ENCODE data around the gene TPST2. TPM values are rescaled to one million over a fixed set of nuclear protein-coding genes. Genes with fewer than 3 reads are reported as not detected.

Gene TPST2
- total RNA-seq, result 25.0 and 33.2 TPM in 2 replicates

DNA sequence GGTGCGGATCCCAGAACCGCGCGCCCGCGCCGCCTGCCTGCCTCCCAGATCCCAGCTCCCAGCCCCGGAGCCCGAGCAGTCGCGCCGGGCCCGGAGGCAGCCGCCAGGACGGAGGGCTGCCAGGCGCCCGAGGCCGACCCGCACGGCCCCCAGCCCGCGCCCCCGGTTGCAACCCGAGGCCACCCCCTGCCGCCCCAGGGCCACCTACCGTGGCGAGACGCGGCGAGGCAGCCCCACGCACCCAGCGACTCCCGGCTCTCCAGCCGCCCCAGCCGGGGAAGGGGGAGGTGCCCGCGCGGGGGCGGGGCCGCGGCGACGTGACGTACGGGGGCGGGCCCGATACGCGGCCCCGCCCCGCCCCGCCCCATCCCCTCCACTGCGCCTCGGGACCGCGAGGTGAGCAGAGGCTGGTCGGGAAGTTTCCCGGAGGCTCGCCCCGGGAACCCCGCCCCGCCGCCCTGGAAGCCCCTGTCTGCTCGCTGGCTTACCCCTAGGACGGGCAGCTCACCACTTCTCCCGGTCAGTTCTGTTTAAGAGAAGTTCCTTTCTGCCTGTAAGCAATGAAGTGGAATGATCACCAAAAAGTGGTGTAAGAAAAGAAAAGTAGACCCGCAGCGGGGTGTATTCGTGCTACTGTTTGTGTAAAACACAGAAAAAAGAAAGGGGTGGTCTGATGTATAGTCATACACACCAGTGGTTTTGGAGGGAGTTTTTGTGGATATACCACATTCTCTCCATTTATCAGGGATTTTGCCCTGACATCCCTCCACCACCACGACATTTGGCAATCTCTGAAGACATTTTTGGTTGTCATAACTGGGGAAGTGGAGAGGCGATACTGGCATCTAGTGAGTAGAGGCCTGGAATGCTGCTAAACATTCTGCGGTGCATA, at the start of gene TPST2:
Gene TPST2 (minus strand): TSS at position 288 of the 892 bp plus-strand sequence. CDS start 48,502 bp downstream, outside the sequence.
- TF ChIP-seq, protein P1, sequence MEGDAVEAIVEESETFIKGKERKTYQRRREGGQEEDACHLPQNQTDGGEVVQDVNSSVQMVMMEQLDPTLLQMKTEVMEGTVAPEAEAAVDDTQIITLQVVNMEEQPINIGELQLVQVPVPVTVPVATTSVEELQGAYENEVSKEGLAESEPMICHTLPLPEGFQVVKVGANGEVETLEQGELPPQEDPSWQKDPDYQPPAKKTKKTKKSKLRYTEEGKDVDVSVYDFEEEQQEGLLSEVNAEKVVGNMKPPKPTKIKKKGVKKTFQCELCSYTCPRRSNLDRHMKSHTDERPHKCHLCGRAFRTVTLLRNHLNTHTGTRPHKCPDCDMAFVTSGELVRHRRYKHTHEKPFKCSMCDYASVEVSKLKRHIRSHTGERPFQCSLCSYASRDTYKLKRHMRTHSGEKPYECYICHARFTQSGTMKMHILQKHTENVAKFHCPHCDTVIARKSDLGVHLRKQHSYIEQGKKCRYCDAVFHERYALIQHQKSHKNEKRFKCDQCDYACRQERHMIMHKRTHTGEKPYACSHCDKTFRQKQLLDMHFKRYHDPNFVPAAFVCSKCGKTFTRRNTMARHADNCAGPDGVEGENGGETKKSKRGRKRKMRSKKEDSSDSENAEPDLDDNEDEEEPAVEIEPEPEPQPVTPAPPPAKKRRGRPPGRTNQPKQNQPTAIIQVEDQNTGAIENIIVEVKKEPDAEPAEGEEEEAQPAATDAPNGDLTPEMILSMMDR (IDR thresholded peaks at IDR 0.05; ENCODE audit: insufficient read depth, low read depth, low read length), result no peak
- peak; percentile 79 for DNase-seq (ENCODE audit: low read depth)
- H3K4me3 ChIP-seq (ENCODE audit: low read depth, low read length), result peak within 1 kb of the TSS; percentile 84

DNA sequence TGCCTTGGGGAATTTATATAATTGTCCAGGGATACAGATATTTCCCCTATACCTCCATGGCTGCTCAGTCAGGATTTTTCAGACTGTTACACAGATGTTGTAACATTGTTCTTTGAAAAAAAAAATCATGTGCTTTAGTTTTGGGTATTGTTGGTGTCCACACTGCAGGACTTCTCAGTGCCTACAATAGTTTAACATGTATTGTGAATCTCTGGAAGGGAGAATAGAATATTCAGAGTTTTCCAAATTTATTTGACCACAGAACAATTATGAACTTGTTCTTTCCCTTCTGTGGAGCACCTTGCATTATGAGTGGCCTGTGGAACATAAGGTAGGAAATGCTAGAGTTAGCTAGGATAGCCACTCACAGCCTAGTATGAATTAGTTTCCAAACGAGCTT, 46.4 kb upstream of the TPST2 start:
- TF ChIP-seq, protein P1 (IDR thresholded peaks at IDR 0.05; ENCODE audit: insufficient read depth, low read depth, low read length), result no peak
- no peak for DNase-seq (ENCODE audit: low read depth)
- H3K4me3 ChIP-seq (ENCODE audit: low read depth, low read length), result no peak overlapping the region

DNA sequence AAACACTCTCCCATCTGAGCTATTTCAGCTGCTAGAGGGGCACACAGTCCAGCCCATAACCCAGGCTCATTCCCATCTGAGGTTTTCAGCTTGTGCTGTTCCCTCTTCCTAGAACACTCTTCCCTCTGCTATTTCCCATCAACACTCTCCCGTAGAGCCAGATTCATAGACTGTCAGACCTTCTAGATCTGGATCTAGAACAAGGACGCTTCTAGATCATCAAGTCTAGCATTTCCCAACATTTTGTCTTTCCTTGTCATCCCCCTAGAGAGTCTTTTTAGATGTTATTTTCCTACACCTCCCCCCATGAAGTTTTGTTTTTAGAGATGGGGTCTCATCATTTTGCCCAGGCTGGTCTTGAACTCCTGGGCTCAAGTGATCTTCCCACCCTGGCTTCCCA, 45.2 kb upstream of the TPST2 start:
- TF ChIP-seq, protein P1 (IDR thresholded peaks at IDR 0.05; ENCODE audit: insufficient read depth, low read depth, low read length), result no peak
- no peak for DNase-seq (ENCODE audit: low read depth)
- no peak overlapping the region for H3K4me3 ChIP-seq (ENCODE audit: low read depth, low read length)

DNA sequence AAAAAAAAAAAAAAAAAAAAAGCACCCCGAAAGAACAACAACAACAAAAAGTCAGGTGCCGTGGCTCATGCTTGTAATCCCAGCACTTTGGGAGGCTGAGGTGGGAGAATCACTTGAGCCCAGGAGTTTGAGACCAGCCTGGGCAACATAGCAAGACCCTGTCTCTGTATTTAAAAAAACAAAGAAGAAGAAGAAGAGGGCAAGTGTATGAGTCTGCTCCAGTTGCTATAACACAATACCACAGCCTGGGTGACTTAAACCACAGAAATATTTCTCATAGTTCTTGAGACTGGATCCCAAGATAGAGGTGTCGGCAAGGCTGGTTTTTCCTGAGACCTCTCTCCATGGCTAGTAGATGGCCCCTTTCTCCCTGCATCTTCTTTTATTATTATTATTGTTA, 44.3 kb upstream of the TPST2 start:
- TF ChIP-seq, protein P1 (IDR thresholded peaks at IDR 0.05; ENCODE audit: insufficient read depth, low read depth, low read length), result no peak
- H3K4me3 ChIP-seq (ENCODE audit: low read depth, low read length), result no peak overlapping the region
- no peak for DNase-seq (ENCODE audit: low read depth)

DNA sequence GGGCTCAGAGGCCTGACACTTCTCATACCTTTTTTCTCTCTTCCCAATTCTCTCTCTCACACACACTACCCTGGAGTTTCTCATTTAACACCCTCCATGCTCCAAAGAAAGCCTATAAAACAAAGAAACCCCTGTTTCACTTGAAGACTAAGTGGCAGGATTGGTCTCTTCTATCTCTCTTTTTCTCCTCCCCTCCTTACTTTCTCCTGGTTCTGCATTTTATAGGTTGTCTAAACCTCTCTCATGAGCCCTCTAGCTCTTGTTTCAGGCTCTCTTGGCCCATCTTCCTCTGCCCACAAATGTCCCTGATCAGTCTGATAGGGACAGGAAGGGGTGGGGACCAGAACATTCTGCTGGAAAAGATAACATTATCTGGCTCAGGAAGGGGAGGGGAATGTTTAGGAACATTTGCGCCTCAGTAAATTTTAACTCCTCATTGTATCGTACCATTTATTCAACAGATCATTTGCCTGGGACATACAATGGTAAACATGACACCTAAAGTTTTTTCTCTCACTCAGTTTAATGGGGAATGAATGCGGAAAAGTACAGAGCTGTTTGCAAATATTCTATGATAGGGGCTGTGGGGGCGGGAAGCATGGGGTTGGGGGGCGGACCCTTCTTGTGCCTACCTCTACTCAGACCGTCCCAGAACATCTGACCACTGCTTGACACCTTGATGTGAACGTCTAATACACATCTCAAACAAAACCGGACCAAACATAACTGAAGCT, 42.7 kb upstream of the TPST2 start:
- TF ChIP-seq, protein P1 (IDR thresholded peaks at IDR 0.05; ENCODE audit: insufficient read depth, low read depth, low read length), result no peak
- DNase-seq (ENCODE audit: low read depth), result peak; percentile 55
- no peak overlapping the region for H3K4me3 ChIP-seq (ENCODE audit: low read depth, low read length)

DNA sequence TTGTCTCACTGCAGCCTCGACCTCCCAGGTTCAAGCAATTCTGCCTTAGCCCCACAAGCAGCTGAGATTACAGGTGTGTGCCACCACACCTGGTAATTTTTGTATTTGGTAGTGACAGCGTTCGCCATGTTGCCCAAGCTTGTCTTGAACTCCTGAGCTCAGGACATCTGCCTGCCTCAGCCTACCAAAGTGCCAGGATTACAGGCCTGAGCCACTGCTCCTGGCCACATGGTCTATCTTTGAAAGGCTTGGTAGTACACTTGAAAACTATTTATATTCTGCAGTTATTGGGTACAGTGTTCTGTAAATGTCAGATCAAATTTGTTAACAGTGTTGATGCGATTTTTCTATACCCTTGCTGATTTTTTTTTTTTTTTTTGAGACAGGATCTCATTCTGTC, 41.4 kb upstream of the TPST2 start:
- TF ChIP-seq, protein P1 (IDR thresholded peaks at IDR 0.05; ENCODE audit: insufficient read depth, low read depth, low read length), result no peak
- DNase-seq (ENCODE audit: low read depth), result no peak

More for the DNA sequence above, 41.4 kb upstream of the TPST2 start:
- no peak overlapping the region for H3K4me3 ChIP-seq (ENCODE audit: low read depth, low read length)
